Measurements from ENCODE around the gene IRAK1BP1. TPM values are rescaled to one million over a fixed set of nuclear protein-coding genes. Genes with fewer than 3 reads are reported as not detected.
"Not testable (repeated sequence)": the region's sequence is repeated elsewhere in the genome, so short reads cannot be mapped to it uniquely, and the experiment has no call there.

IRAK1BP1 gene
- total and polyA plus RNA-seq, 8 donors, result 5.1 to 17.0 (median 14.8) TPM

- no peak for DNase-seq
- Histone ChIP-seq H3K27me3 (no peaks in the 10 kb centered on the region), H3K4me1 (no peaks in the 10 kb centered on the region), H3K9me3 (peaks cover 0 to 29% of the 10 kb centered on the region in 2 donors), H3K36me3 (no peaks in the 10 kb centered on the region), H3K4me3 (no peak overlapping the region), H3K27ac (no peak overlapping the region)
- no peak for ATAC-seq
- TF ChIP-seq, protein P1, sequence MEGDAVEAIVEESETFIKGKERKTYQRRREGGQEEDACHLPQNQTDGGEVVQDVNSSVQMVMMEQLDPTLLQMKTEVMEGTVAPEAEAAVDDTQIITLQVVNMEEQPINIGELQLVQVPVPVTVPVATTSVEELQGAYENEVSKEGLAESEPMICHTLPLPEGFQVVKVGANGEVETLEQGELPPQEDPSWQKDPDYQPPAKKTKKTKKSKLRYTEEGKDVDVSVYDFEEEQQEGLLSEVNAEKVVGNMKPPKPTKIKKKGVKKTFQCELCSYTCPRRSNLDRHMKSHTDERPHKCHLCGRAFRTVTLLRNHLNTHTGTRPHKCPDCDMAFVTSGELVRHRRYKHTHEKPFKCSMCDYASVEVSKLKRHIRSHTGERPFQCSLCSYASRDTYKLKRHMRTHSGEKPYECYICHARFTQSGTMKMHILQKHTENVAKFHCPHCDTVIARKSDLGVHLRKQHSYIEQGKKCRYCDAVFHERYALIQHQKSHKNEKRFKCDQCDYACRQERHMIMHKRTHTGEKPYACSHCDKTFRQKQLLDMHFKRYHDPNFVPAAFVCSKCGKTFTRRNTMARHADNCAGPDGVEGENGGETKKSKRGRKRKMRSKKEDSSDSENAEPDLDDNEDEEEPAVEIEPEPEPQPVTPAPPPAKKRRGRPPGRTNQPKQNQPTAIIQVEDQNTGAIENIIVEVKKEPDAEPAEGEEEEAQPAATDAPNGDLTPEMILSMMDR (IDR thresholded peaks at IDR 0.05), result no peak
- intact Hi-C loops (cut with DNase I), result no loop called here
Measured at GRCh38 chr6:78917788-78918187, 50.4 kb downstream of the IRAK1BP1 start.

DNA sequence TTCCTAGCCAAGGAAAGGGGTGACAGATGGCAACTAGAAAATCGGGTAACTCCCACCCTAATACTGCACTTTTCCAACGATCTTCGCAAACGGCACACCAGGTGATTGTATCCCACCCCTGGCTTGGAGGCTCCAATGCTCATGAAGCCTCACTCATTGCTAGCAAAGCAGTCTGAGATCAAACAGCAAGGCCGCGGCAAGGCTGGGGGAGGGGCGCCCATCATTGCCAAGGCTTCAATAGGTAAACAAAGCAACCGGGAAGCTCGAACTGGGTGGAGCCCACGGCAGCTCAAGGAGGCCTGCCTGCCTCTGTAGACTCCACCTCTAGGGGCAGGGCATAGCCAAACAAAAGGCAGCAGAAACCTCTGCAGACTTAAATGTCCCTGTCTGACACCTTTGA, 53.8 kb downstream of the IRAK1BP1 start:
- intact Hi-C loops (cut with DNase I); H3K27ac ChIP-seq; H3K4me1 ChIP-seq; DNase-seq; H3K36me3 ChIP-seq; ATAC-seq; H3K27me3 ChIP-seq; H3K4me3 ChIP-seq: not testable (repeated sequence)
- H3K9me3 ChIP-seq, result peaks cover 0 to 48% of the 10 kb centered on the region in 2 donors

DNA sequence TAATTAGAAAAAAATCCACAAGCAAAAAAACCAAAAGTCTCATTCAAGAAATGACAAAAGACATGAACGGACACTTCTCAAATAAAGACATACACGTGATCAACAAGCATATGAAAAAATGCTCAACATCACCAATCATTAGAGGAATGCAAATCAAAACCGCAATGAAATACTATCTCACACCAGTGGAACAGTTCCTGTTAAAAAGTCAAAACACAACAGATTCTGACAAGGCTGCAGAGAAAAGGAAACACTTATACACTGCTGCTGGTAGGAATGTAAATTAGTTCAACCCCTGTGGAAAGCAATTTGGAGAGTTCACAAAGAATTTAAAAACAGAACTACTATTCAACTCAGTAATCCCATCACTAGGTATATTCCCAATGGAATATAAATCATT, 58.0 kb downstream of the IRAK1BP1 start:
- Histone ChIP-seq H3K27me3 (no peaks in the 10 kb centered on the region), H3K27ac (no peak overlapping the region), H3K4me3 (no peak overlapping the region), H3K9me3 (peaks cover 0 to 39% of the 10 kb centered on the region in 2 donors), H3K36me3 (no peaks in the 10 kb centered on the region), H3K4me1 (no peaks in the 10 kb centered on the region)
- TF ChIP-seq, protein P1 (IDR thresholded peaks at IDR 0.05), result no peak
- no peak for DNase-seq
- intact Hi-C loops (cut with DNase I), result no loop called here
- ATAC-seq, result no peak

GRCh38 chr6:78935553-78935952, 68.2 kb downstream of the IRAK1BP1 start:
- Histone ChIP-seq H3K36me3 (peaks cover 0 to 20% of the 10 kb centered on the region in 2 donors), H3K27me3 (no peaks in the 10 kb centered on the region), H3K4me3 (no peak overlapping the region), H3K27ac (no peak overlapping the region), H3K4me1 (no peaks in the 10 kb centered on the region), H3K9me3 (peaks cover 0 to 4% of the 10 kb centered on the region in 2 donors)
- no peak for ATAC-seq
- no peak for DNase-seq
- TF ChIP-seq, protein P1 (IDR thresholded peaks at IDR 0.05), result no peak
- intact Hi-C loops (cut with DNase I), result no loop called here

- Histone ChIP-seq H3K36me3 (peaks cover 0 to 30% of the 10 kb centered on the region in 2 donors), H3K27ac (no peak overlapping the region), H3K4me1 (no peaks in the 10 kb centered on the region), H3K27me3 (no peaks in the 10 kb centered on the region), H3K4me3 (no peak overlapping the region), H3K9me3 (peaks cover 0 to 4% of the 10 kb centered on the region in 2 donors)
- ATAC-seq (peak; percentile 60), DNase-seq (no peak)
- intact Hi-C loops (cut with DNase I), result no loop called here
- TF ChIP-seq, protein P1 (IDR thresholded peaks at IDR 0.05), result no peak
Measured at GRCh38 chr6:78936515-78936914, 69.2 kb downstream of the IRAK1BP1 start.

DNA sequence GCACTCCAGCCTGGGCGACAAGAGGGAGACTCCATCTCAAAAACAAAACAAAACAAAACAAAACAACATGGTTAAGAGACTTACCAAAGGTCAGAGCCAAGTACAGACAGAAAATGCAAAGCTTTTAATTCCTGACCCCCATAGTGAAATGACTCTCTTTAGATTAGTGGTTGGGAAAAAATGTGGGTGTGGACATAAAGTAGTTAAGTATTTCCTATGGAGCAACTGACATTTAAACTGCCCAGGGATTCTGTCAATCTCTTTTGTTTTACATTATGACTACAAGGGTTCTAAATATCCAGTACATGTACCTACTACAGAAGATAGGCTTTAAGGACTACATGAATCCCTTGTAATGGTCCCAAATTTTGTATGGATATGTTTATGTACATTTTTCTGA, 75.1 kb downstream of the IRAK1BP1 start:
- Histone ChIP-seq H3K4me3 (no peak overlapping the region), H3K27me3 (no peaks in the 10 kb centered on the region), H3K9me3 (no peaks in the 10 kb centered on the region), H3K4me1 (no peaks in the 10 kb centered on the region), H3K36me3 (peaks cover 0 to 81% of the 10 kb centered on the region in 2 donors), H3K27ac (no peak overlapping the region)
- no peak for DNase-seq
- ATAC-seq, result no peak
- intact Hi-C loops (cut with DNase I), result no loop called here
- TF ChIP-seq, protein P1 (IDR thresholded peaks at IDR 0.05), result no peak
